ENCODE results near the gene CD7.

CD7 gene

DNA sequence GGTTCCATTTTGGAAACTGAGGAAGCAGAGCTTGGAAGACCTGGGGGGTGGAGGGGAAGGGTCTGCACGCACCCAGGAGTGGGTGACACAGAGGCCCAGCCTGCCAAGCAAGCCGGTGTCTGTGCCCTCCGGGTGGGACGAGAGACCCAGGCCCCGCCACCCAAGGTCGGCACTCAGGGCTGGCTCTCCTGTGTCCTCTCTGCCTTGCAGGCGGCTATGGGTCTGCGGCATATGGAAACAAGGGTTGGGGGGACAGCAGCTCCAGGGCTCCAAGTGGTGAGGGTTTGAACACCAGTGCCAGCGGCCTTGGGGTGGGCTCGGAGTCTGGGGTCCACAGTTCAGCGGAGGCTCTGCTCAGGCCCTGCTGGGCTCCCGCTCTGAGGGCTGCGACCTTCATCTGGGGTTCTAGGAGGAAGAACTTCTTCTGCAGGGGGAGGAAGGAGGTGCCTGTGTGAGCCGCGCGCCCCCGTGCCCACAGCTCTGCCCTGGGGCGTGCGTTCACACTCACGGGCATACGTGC is 4.6 kb upstream of the CD7 start:
- Histone ChIP-seq H3K4me3 (ENCODE audit: insufficient read depth, low read length, poor library complexity, severe bottlenecking) (no peak overlapping the region), H4K20me1 (ENCODE audit: low read depth, low read length) (no peaks in the 10 kb centered on the region), H3F3A (ENCODE audit: insufficient read depth) (no peaks in the 10 kb centered on the region), H3K36me3 (ENCODE audit: low read length) (no peaks in the 10 kb centered on the region), H3K9ac (ENCODE audit: low read length) (no peak overlapping the region), H2AFZ (ENCODE audit: low read depth, low read length, severe bottlenecking) (no peak overlapping the region), H3K4me2 (ENCODE audit: low read depth, low read length, poor library complexity, severe bottlenecking) (no peak overlapping the region), H3K27me3 (ENCODE audit: low read length) (no peaks in the 10 kb centered on the region), H3K79me2 (ENCODE audit: insufficient read depth, low read length) (no peaks in the 10 kb centered on the region), H3K9me2 (replicated peaks; ENCODE audit: insufficient read depth, low read length) (no peaks in the 10 kb centered on the region), H3K9me3 (ENCODE audit: insufficient read depth, low read length) (no peaks in the 10 kb centered on the region), H3K27ac (ENCODE audit: low read depth, low read length) (no peak overlapping the region)
- TF ChIP-seq EZH2phosphoT487 (conservative IDR thresholded peaks at IDR 0.05; ENCODE audit: low read length) (no peak), CTCF (IDR thresholded peaks at IDR 0.05; ENCODE audit: insufficient read depth, low read length, poor library complexity, severe bottlenecking) (no peak)

GRCh38 chr17:82320956-82321927 is 3.8 kb upstream of the CD7 start:
- Histone ChIP-seq H3K36me3 (ENCODE audit: low read length) (no peaks in the 10 kb centered on the region), H4K20me1 (ENCODE audit: low read depth, low read length) (no peaks in the 10 kb centered on the region), H2AFZ (ENCODE audit: low read depth, low read length, severe bottlenecking) (no peak overlapping the region), H3K27me3 (ENCODE audit: low read length) (no peaks in the 10 kb centered on the region), H3K4me2 (ENCODE audit: low read depth, low read length, poor library complexity, severe bottlenecking) (peak overlapping the region; percentile 18), H3K9ac (ENCODE audit: low read length) (no peak overlapping the region), H3K9me3 (ENCODE audit: insufficient read depth, low read length) (no peaks in the 10 kb centered on the region), H3F3A (ENCODE audit: insufficient read depth) (no peaks in the 10 kb centered on the region), H3K4me3 (ENCODE audit: insufficient read depth, low read length, poor library complexity, severe bottlenecking) (no peak overlapping the region), H3K79me2 (ENCODE audit: insufficient read depth, low read length) (no peaks in the 10 kb centered on the region), H3K9me2 (replicated peaks; ENCODE audit: insufficient read depth, low read length) (no peaks in the 10 kb centered on the region), H3K27ac (ENCODE audit: low read depth, low read length) (no peak overlapping the region)
- TF ChIP-seq EZH2phosphoT487 (conservative IDR thresholded peaks at IDR 0.05; ENCODE audit: low read length) (no peak), CTCF (IDR thresholded peaks at IDR 0.05; ENCODE audit: insufficient read depth, low read length, poor library complexity, severe bottlenecking) (peak; percentile 91)

DNA sequence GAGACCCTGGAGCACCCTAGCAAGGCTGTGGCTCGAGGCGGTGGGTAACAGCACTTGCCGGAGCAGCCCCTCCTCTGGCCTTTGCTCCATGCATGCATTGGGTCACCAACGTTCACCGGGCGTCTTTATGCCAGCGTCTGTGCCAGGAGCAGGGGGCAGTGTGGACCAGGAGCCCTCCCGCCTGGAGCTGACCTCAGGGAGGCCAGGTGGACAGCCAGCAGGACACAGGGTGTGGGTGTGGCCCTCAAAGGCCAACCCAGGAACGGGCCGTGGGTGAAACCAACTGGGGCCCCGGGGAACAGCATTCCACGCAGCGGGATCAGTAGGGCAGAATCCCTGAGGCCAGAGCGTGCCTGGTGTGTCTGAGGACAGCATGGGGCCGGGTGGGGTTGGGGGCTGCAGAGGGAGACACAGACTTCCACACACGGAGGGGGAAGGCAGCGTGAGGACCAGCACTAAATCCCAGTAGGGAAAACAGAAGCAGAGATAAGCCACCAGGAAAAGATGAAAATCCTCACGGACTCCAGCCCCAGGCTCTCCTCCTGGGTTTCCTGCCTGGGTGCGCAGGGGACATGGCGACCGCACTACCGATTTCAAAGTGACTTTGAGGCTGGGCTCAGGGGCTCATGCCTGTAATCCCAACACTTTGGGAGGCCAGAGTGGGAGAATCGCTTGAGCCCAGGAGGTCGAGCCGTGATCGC is 2.9 kb upstream of the CD7 start:
- H3K27ac ChIP-seq (ENCODE audit: low read depth, low read length), result no peak overlapping the region
- H3K9ac ChIP-seq (ENCODE audit: low read length), result no peak overlapping the region

More for the DNA sequence above, 2.9 kb upstream of the CD7 start:
- H3K27me3 ChIP-seq (ENCODE audit: low read length), result no peaks in the 10 kb centered on the region
- H3K79me2 ChIP-seq (ENCODE audit: insufficient read depth, low read length), result no peaks in the 10 kb centered on the region
- no peak overlapping the region for H2AFZ ChIP-seq (ENCODE audit: low read depth, low read length, severe bottlenecking)
- no peak overlapping the region for H3K4me3 ChIP-seq (ENCODE audit: insufficient read depth, low read length, poor library complexity, severe bottlenecking)
- H3F3A ChIP-seq (ENCODE audit: insufficient read depth), result no peaks in the 10 kb centered on the region
- H4K20me1 ChIP-seq (ENCODE audit: low read depth, low read length), result no peaks in the 10 kb centered on the region
- H3K9me2 ChIP-seq (replicated peaks; ENCODE audit: insufficient read depth, low read length), result no peaks in the 10 kb centered on the region
- no peaks in the 10 kb centered on the region for H3K9me3 ChIP-seq (ENCODE audit: insufficient read depth, low read length)
- H3K36me3 ChIP-seq (ENCODE audit: low read length), result no peaks in the 10 kb centered on the region
- no peak overlapping the region for H3K4me2 ChIP-seq (ENCODE audit: low read depth, low read length, poor library complexity, severe bottlenecking)
- TF ChIP-seq CTCF (IDR thresholded peaks at IDR 0.05; ENCODE audit: insufficient read depth, low read length, poor library complexity, severe bottlenecking) (no peak), EZH2phosphoT487 (conservative IDR thresholded peaks at IDR 0.05; ENCODE audit: low read length) (no peak)

Data from SU-DHL-6 (cell line).